Measurements from ENCODE around the gene RAPGEF5. TPM values are rescaled to one million over a fixed set of nuclear protein-coding genes. Genes with fewer than 3 reads are reported as not detected.

RAPGEF5 gene
- polyA plus RNA-seq, 1 of the 3 experiments (the other 2 are of a cell fraction) = 1.2 TPM

DNA sequence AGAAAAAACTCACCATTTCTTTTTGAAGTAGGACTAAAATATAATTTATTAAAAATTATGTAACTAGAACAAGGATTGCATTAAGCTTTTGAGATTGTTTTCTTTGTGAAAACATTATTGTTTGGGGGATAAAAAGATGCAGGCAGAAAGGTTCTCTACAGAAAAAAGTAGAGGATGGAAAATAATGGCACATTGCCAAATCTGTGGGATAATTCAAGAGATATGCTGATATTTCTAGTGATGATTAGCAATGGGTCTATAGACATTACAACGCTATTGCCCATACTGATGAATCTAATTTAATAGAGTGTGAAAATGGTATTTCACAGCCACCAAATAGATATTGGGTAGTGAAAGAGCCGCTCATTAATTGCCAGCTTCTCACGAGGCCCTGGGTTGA lies 204.3 kb downstream of the RAPGEF5 start:
- no peak for DNase-seq
- H2AFZ ChIP-seq (ENCODE audit: low read depth) = no peak overlapping the region
- H3K9me3 ChIP-seq = no peaks in the 10 kb centered on the region
- no peaks in the 10 kb centered on the region for H3K27me3 ChIP-seq (ENCODE audit: insufficient read depth)
- ChIA-PET CTCF (interaction anchor here (0.9 to 2.1 kb wide), 4 partner anchors 9 to 347 kb away, joined by 3 to 7 read pairs (median 5); partner anchors contain the start of gene STEAP1B), POLR2A (no interaction called here)
- H3K9me2 ChIP-seq = no peaks in the 10 kb centered on the region
- peaks cover 0 to 15% of the 10 kb centered on the region in 2 experiments; a peak in 2 of 4 replicates for H3K4me1 ChIP-seq (ENCODE audit: control insufficient read depth in 1 of 2, insufficient read depth in 2 of 2, low read depth in 1 of 2, low read length in 1 of 2)
- peaks cover 6% of the 10 kb centered on the region for H3F3A ChIP-seq (replicated peaks; ENCODE audit: insufficient read depth)
- no peaks in the 10 kb centered on the region for H4K20me1 ChIP-seq (ENCODE audit: insufficient read depth)
- no peak overlapping the region for H3K27ac ChIP-seq (ENCODE audit: low read depth in 2 of 2, low read length in 1 of 2)
- H3K9ac ChIP-seq = no peak overlapping the region
- no peak overlapping the region for H3K4me2 ChIP-seq
- H3K4me3 ChIP-seq (ENCODE audit: low read depth in 2 of 2, low read length in 1 of 2) = no peak overlapping the region
- no peaks in the 10 kb centered on the region for H3K79me2 ChIP-seq (ENCODE audit: insufficient read depth)
- WGBS (ENCODE audit: low lambda C conversion rate) = 75% methylated on average over 3 of the region's 3 CpGs
- TF ChIP-seq, protein P1, sequence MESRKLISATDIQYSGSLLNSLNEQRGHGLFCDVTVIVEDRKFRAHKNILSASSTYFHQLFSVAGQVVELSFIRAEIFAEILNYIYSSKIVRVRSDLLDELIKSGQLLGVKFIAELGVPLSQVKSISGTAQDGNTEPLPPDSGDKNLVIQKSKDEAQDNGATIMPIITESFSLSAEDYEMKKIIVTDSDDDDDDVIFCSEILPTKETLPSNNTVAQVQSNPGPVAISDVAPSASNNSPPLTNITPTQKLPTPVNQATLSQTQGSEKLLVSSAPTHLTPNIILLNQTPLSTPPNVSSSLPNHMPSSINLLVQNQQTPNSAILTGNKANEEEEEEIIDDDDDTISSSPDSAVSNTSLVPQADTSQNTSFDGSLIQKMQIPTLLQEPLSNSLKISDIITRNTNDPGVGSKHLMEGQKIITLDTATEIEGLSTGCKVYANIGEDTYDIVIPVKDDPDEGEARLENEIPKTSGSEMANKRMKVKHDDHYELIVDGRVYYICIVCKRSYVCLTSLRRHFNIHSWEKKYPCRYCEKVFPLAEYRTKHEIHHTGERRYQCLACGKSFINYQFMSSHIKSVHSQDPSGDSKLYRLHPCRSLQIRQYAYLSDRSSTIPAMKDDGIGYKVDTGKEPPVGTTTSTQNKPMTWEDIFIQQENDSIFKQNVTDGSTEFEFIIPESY (IDR thresholded peaks at IDR 0.05; ENCODE audit: borderline replicate concordance, low read depth) = no peak
- TF ChIP-seq NFIC (IDR thresholded peaks at IDR 0.05; ENCODE audit: borderline replicate concordance) = no peak
- TF ChIP-seq RAD21 (IDR thresholded peaks at IDR 0.05; ENCODE audit: low read length) = no peak
- TF ChIP-seq, protein P2, sequence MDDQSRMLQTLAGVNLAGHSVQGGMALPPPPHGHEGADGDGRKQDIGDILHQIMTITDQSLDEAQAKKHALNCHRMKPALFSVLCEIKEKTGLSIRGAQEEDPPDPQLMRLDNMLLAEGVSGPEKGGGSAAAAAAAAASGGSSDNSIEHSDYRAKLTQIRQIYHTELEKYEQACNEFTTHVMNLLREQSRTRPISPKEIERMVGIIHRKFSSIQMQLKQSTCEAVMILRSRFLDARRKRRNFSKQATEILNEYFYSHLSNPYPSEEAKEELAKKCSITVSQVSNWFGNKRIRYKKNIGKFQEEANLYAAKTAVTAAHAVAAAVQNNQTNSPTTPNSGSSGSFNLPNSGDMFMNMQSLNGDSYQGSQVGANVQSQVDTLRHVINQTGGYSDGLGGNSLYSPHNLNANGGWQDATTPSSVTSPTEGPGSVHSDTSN (IDR thresholded peaks at IDR 0.05) = no peak
- no peak for TF ChIP-seq JUND (IDR thresholded peaks at IDR 0.05)
- TF ChIP-seq IRF3 (IDR thresholded peaks at IDR 0.05; ENCODE audit: low read depth, low read length) = no peak
- no peak for TF ChIP-seq MEF2A (IDR thresholded peaks at IDR 0.05; ENCODE audit: borderline replicate concordance, low read depth)
- no peak for TF ChIP-seq EZH2phosphoT487 (IDR thresholded peaks at IDR 0.05; ENCODE audit: borderline replicate concordance, low read depth)
- TF ChIP-seq FOXJ3 (CRISPR knock-in tag; IDR thresholded peaks at IDR 0.05) = no peak
- no peak for TF ChIP-seq TEAD4 (IDR thresholded peaks at IDR 0.05; ENCODE audit: borderline replicate concordance, insufficient read depth)
- TF ChIP-seq, protein P3, sequence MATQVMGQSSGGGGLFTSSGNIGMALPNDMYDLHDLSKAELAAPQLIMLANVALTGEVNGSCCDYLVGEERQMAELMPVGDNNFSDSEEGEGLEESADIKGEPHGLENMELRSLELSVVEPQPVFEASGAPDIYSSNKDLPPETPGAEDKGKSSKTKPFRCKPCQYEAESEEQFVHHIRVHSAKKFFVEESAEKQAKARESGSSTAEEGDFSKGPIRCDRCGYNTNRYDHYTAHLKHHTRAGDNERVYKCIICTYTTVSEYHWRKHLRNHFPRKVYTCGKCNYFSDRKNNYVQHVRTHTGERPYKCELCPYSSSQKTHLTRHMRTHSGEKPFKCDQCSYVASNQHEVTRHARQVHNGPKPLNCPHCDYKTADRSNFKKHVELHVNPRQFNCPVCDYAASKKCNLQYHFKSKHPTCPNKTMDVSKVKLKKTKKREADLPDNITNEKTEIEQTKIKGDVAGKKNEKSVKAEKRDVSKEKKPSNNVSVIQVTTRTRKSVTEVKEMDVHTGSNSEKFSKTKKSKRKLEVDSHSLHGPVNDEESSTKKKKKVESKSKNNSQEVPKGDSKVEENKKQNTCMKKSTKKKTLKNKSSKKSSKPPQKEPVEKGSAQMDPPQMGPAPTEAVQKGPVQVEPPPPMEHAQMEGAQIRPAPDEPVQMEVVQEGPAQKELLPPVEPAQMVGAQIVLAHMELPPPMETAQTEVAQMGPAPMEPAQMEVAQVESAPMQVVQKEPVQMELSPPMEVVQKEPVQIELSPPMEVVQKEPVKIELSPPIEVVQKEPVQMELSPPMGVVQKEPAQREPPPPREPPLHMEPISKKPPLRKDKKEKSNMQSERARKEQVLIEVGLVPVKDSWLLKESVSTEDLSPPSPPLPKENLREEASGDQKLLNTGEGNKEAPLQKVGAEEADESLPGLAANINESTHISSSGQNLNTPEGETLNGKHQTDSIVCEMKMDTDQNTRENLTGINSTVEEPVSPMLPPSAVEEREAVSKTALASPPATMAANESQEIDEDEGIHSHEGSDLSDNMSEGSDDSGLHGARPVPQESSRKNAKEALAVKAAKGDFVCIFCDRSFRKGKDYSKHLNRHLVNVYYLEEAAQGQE (IDR thresholded peaks at IDR 0.05; ENCODE audit: low read depth, low read length) = no peak
- TF ChIP-seq FOSL2 (IDR thresholded peaks at IDR 0.05; ENCODE audit: borderline replicate concordance, low read depth) = no peak
- no peak for TF ChIP-seq GABPA (IDR thresholded peaks at IDR 0.05; ENCODE audit: low read depth)
- no peak for TF ChIP-seq CTCF (IDR thresholded peaks at IDR 0.05)
- H3K36me3 ChIP-seq (replicated peaks in 1 of 2; ENCODE audit: control insufficient read depth in 1 of 2, insufficient read depth in 2 of 2, low read length in 1 of 2) = peaks cover 0 to 13% of the 10 kb centered on the region in 2 experiments
